Colon (tissue), 2 donors: Measurements from ENCODE around the gene FRRS1.

Experiments used
- FAIRE-seq: peaks from 2 replicates; lab custom pipeline; 2012; peaks lifted over from hg19 to GRCh38; lab: Jason Lieb, UNC
- donor health status: control.
- donor health status: control.

FRRS1 gene

DNA sequence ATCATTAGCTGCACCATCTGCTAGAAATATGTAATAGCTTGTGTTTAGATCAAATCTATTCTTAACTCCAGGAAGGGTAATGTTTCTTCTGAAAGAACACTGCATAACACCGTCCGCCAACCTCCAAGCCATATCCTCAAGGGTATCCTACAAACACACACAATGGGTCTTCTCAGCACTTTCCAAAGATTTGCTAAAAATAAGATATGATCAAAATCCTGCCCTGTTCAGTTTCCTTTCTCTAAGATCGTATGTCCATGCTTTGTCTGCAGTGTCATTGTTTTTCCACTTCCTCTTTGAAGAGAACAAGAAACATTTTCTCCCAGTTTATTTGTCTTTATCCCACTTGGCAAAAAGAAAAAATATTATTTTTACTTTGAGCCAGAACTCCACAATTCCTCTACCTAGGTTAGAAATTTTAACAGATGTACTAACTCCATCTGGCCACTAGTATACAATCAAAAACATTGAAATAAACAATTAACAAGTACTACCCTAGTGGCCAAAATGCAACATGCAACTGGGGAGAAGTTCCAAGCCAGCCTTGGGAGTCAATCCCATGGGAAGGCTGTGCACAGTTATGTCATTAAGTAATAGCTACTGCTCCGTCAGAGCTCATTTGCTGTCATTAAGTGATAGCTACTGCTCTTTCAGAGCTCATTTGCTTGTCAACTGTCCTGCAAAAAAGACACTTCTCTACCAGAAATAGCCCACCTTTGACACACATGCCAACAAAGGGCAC is 37.8 kb downstream of the FRRS1 start:
- no peak for FAIRE-seq

DNA sequence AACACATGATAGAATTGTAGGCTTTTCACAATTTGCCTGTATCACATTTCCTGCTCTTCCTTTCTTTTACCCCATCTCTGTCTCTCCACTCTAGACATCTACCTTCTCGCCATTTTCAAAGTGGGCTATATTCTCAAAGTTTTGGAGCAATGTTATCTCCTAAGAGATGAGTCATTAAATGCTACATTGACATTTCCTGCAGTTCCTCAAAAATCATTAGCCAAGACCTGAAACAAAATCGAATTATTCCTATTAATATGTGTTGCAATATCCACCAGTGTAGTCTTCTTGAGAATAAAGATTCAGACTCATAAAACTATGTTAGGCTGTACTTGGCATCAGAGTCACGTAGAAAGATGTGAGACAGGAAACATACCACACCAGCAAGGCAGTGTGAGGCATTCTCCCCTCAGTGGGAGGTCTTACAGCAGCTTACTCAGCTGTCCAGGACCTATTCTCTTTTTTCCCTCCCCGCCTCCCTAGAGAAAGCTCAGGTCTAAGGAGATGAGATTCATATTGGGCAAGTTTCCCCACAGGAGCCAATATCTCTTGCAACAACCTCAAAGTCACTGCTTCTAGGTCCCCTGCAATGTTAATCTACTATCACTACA is 38.8 kb downstream of the FRRS1 start:
- no peak for FAIRE-seq

GRCh38 chr1:99726818-99727217 is 39.6 kb downstream of the FRRS1 start:
- no peak for FAIRE-seq

GRCh38 chr1:99726407-99726806 is 40.0 kb downstream of the FRRS1 start:
- FAIRE-seq, result no peak

- no peak for FAIRE-seq
Observed at GRCh38 chr1:99725996-99726395, 40.4 kb downstream of the FRRS1 start.

DNA sequence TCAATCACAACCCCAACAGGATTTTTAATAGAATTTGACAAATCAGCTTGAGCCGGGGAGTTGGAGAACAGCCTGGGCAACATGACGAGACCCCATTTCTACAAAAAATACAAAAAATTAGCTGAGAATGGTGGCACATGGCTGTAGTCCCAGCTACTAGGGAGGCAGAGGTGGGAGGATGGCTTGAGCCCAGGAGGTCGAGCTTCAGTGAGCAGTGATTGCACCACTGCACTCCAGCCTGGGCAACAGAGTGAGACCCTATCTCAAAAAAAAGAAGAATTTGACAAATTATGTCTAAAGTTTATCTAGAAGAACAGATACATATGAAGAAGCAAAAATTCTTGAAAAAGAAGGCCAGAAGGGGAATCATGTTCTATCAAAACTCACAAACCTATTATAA is 43.2 kb downstream of the FRRS1 start:
- FAIRE-seq, result no peak

- FAIRE-seq, result no peak
Observed at GRCh38 chr1:99717005-99717404, 49.4 kb downstream of the FRRS1 start.

DNA sequence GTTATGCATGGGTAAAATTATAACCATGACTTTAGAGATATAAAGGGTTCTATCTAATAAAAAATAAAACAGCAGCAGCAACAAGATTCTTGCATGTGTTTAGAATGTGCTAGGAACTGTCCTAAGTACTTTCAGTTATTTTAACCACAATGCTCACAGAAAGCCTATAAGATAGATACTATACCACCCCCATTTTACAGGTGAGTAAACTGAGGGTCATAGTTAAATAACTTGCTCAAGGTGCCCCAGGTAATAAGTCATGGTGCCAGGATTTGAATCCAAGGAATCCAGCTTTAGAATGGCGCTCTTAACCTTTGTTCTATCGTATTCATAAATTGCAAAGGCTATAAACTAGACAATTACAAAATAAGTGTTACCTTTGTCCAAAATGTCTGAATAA is 53.4 kb downstream of the FRRS1 start:
- no peak for FAIRE-seq

DNA sequence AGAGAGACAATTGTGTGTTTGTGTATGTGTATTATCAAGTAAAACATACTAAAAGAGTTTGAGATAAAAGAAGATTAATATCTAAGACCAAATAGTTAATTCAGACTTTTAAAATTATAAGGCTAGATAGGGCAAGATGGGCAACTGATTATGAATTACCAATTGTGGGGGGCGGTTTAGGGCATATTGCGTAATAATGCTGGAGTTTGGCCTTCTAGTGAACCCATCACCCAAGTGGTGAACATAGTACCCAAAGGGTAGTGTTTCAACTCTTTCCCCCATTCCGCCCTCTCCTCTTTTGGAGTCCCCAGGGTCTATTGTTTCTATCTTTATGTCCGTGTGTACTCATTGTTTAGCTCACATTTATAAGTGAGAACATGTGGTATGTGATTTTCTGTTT is 55.4 kb downstream of the FRRS1 start:
- FAIRE-seq, result no peak

- FAIRE-seq, result no peak
Observed at GRCh38 chr1:99707535-99708142, 58.8 kb downstream of the FRRS1 start.

GRCh38 chr1:99705385-99705784 is 61.0 kb downstream of the FRRS1 start:
- FAIRE-seq, result no peak

- FAIRE-seq, result no peak
Observed at GRCh38 chr1:99704356-99704816, 62.0 kb downstream of the FRRS1 start.

DNA sequence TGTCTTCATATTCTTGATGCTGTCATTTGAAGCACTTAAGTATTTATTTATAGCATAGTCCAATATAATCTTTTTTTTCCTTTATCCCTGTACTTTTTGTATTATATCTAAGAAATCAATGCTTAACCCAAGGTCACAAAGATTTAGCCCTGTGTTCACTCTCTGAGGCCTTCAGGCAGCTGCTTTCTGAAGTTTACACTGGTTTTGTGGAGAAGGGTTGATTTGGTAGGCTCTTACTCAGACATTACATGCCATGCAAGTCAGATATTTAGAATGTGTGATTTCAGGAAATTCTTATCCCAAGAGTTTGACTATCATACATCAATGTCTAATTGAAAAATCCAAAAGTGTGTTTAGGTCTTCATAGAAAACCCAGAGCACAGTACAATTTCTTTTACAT is 64.2 kb downstream of the FRRS1 start:
- no peak for FAIRE-seq

GRCh38 chr1:99700020-99700419 is 66.4 kb downstream of the FRRS1 start:
- FAIRE-seq, result no peak

GRCh38 chr1:99697580-99697979 is 68.9 kb downstream of the FRRS1 start:
- FAIRE-seq, result no peak

GRCh38 chr1:99696616-99697015 is 69.8 kb downstream of the FRRS1 start:
- FAIRE-seq, result no peak

DNA sequence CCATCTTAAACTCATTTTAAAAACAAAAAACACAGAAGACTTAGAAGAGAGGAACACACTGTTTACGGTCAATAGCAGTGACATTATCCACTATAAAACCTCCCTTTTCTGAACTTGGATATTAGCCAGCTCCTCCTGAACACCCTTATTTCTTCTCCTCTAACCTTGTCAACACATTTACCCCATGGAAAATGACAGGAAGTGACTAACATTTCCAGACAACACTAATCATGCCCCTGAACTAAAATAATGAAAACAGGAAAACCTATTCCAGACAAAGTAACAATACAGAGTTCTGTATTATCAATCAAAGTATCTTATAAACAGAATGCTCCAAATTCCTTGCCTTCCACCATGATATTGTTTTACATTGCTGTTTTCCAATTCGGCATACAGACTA is 75.3 kb downstream of the FRRS1 start:
- no peak for FAIRE-seq

DNA sequence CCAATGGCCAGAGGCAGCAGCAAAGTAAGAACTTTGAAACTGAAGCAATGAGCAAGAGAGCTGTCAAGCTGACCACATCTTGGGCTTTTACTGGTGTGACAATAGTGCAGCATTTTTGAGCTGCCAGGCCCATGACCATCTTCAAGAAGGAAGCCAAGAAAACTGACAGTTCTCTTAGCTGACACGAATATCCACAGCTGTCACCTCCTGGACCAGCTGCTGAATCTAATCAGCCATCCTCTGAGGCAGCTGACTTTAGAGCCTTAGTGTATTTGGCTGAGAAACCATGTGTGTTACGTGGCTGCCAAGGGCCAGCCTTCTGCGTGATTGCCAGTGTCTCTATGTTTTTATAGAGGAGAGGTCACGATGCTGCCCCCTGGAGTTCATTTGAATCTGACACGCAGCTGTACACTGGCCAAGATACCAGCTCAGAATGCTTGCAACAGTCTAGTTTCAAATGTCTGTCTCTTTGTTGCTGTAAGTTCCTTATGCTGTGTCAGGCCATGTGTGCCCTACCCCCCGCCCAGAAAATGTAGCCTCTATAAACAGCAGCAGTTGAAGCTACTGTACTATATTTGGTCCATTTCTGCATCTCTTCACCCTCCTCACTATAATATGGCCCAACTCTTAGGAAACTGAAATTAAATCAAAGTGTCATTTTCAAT is 80.8 kb downstream of the FRRS1 start:
- no peak for FAIRE-seq

DNA sequence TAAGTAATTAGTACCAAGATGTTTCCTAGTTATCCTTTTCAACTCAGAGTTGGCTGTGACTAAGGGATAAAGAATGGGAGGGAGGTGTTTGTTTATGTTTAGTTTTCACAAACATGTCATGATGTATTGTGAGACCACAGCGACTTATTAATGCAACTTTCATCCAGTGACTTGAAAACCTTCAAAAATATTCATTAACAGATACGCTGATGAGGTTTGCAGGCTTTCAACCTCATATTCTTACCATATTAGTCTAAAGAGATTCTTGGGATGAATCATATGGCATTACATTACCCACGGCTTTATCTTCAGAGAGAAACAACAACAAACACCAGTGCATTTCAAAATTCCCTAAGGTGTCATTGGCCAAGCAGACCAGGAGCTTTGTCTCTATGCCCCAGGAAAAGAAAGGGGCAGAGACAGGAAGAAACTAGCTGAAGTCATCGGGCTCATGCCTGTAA is 84.1 kb downstream of the FRRS1 start:
- no peak for FAIRE-seq

- no peak for FAIRE-seq
Observed at GRCh38 chr1:99681583-99681982, 84.9 kb downstream of the FRRS1 start.

GRCh38 chr1:99680270-99680669 is 86.2 kb downstream of the FRRS1 start:
- FAIRE-seq, result no peak

GRCh38 chr1:99677416-99677815 is 89.0 kb downstream of the FRRS1 start:
- no peak for FAIRE-seq

DNA sequence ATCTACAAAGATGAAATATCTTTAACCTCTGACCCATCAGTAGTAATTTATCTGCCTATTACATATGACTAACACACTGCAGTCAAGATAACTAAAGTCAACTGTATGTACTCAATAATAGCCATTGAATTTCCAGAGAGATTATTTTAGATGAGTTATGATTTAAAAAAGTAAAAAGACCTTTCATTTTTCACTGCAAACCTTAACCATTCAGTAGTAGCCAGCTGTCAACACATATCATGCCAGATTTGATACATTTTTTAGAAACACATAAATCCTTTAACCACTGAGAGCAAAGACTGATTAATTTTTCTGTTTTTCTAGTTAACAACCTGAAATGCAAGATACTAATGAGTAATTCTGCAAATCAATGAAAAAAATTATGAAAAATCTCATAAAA is 89.6 kb downstream of the FRRS1 start:
- no peak for FAIRE-seq
